ENCODE results near the gene KCNJ15. TPM values are rescaled to one million over a fixed set of nuclear protein-coding genes. Genes with fewer than 3 reads are reported as not detected.

Gene KCNJ15
- total and polyA plus RNA-seq, 10 of the 15 experiments (the other 5 are each of a cell fraction or from before 2014, with no cell fraction given), result 0.05 to 2.7 (median 0.33) TPM; not detected in 6

DNA sequence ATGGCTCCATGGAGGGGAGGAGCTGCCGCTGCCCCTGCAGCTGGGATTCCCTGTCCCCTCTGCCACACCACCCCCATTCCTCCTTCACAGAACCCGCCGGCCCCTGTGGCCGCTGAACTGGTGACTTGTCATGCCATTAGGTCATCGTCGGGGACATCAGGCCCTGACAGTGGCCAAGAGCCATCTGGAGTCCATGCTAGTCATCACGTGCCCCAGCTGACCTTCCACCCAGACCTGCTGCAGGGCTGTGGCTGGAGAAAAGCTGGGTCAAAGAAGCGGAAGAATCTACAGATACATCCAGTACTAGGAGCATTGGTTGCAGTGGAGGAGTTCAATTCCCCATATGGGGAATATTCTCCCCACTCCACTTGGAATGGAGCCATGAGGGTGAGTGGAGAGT, 78.1 kb downstream of the KCNJ15 start (continued):
- no peak for TF ChIP-seq PBX3 (IDR thresholded peaks at IDR 0.05; ENCODE audit: insufficient replicate concordance, low read depth, low read length)
- no peak for TF ChIP-seq CBFB (IDR thresholded peaks at IDR 0.05; ENCODE audit: low read depth)
- TF ChIP-seq NR2F1 (conservative IDR thresholded peaks at IDR 0.05), result no peak
- TF ChIP-seq CHD4 (IDR thresholded peaks at IDR 0.05), result no peak
- TF ChIP-seq CUX1 (IDR thresholded peaks at IDR 0.05; ENCODE audit: insufficient replicate concordance, low read depth, low read length), result no peak
- TF ChIP-seq DPF2 (IDR thresholded peaks at IDR 0.05), result no peak
- TF ChIP-seq ZNF24 (IDR thresholded peaks at IDR 0.05), result no peak
- no peak for TF ChIP-seq EZH2 (IDR thresholded peaks at IDR 0.05; ENCODE audit: borderline replicate concordance, control insufficient read depth, low read depth, low read length)
- TF ChIP-seq, protein P1, sequence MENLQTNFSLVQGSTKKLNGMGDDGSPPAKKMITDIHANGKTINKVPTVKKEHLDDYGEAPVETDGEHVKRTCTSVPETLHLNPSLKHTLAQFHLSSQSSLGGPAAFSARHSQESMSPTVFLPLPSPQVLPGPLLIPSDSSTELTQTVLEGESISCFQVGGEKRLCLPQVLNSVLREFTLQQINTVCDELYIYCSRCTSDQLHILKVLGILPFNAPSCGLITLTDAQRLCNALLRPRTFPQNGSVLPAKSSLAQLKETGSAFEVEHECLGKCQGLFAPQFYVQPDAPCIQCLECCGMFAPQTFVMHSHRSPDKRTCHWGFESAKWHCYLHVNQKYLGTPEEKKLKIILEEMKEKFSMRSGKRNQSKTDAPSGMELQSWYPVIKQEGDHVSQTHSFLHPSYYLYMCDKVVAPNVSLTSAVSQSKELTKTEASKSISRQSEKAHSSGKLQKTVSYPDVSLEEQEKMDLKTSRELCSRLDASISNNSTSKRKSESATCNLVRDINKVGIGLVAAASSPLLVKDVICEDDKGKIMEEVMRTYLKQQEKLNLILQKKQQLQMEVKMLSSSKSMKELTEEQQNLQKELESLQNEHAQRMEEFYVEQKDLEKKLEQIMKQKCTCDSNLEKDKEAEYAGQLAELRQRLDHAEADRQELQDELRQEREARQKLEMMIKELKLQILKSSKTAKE (IDR thresholded peaks at IDR 0.05; ENCODE audit: low read depth, poor library complexity, severe bottlenecking), result no peak
- TF ChIP-seq, protein P2, sequence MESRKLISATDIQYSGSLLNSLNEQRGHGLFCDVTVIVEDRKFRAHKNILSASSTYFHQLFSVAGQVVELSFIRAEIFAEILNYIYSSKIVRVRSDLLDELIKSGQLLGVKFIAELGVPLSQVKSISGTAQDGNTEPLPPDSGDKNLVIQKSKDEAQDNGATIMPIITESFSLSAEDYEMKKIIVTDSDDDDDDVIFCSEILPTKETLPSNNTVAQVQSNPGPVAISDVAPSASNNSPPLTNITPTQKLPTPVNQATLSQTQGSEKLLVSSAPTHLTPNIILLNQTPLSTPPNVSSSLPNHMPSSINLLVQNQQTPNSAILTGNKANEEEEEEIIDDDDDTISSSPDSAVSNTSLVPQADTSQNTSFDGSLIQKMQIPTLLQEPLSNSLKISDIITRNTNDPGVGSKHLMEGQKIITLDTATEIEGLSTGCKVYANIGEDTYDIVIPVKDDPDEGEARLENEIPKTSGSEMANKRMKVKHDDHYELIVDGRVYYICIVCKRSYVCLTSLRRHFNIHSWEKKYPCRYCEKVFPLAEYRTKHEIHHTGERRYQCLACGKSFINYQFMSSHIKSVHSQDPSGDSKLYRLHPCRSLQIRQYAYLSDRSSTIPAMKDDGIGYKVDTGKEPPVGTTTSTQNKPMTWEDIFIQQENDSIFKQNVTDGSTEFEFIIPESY (IDR thresholded peaks at IDR 0.05), result no peak
- TF ChIP-seq IKZF1 (conservative IDR thresholded peaks at IDR 0.05), result no peak

All from GM12878 (cell line).